Embryonic facial prominence (tissue), 1 donor: ENCODE measurements around the gene SPDYE2.
"Not testable (repeated sequence)": the region's sequence is repeated elsewhere in the genome, so short reads cannot be mapped to it uniquely, and the experiment has no call there.

ENCODE experiments used
- DNase-seq: peaks from one replicate; pipeline ENCODE4 v3.0.0-alpha.2; 2016; ENCODE audit errors: extremely low spot score

The SPDYE2 gene, protein sequence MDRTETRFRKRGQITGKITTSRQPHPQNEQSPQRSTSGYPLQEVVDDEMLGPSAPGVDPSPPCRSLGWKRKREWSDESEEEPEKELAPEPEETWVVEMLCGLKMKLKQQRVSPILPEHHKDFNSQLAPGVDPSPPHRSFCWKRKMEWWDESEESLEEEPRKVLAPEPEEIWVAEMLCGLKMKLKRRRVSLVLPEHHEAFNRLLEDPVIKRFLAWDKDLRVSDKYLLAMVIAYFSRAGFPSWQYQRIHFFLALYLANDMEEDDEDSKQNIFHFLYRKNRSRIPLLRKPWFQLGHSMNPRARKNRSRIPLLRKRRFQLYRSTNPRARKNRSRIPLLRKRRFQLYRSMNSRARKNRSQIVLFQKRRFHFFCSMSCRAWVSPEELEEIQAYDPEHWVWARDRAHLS

DNA sequence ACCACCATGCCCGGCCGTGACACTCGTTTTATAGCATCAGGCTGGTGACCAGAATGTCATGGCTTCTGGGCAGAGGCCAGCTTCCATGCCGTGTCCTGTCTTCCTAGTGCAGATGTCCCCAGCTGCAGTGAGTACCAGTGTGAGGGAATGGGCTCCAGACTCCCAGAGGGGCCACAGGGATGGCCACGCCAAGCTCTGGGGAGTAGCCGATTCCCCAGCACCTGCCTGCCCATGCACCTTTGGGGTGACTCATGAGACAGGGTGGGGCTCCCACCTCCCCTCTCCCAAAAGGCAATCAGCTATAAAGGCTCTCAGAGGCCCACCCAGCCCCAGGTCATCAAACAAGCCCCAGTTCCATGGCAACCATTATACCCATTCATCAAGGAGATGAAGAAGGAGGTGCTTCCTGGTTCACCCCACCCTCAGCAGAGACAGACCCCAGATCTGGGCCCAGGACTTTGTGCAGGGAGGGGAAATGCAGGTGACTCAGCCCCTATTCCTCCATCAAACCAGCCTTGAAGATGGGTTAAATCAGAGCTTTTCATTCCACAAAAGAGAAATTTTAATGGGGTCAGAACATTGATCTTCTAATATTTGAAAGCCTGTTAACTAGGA, at the start of gene SPDYE2:
Gene SPDYE2 (plus strand): TSS at position 419 of the 615 bp plus-strand sequence. CDS start 2,030 bp downstream, outside the sequence.
- not testable (repeated sequence) for DNase-seq

DNA sequence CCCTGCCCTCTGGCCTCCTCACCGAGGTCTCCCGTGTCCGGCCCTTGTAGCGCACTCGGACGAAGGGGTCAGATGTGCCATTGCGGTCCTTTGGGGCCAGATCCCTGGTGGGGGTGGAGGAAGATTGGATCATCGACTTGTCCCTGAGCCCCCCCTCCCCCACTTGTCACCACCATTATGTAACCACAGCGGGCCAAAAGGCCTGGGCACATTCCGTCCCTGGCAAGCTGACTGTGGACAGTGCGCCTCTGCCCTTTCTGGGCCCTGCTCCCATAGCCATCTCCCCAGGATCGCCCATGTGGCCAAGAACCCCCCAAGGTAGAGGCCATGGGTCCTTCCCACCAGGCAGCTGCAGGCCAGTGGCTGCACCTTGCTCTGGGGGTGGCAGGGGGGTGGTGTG, 47.9 kb upstream of the SPDYE2 start:
- not testable (repeated sequence) for DNase-seq

DNA sequence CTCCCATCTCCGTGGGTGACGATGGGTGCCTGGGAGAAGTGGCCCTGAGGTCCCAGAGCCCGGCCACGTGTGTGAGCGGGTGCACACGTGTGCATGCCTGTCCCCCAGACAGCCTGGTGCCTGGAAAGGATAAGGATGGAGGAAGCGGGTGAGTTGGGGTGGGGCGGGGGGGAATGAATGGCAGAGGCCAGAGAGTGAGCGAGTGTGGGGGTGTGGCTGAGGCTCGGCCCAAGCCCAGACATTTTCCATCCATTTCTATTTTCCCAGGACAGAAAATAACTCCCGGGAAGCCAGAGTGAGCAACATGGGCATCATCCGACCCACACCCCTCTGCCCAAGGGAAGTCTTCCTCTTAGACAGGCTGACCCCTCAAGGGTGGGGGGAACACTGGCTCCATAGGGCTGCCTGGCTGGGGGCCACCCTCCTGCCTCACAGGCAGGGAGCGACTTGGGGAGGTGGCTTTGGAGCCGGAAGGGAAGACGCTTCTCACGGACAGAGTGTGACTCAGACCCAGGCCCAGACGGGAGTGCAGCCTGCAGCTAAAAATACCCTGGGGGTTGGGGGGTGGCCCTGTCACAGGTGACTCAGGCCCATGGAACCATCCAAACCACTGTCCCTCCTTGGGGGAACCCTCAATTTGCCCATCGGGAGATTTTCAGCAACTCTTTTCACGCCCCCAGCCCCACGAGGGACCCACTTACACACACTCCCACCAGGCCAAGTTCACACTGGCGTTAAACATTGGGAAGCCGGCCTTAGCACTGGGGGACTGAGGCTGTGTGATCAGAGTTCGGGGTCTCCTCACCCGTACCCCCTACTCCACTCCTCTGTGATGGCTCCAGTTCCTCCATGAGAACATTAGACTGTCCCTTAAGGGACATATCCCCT, 45.5 kb upstream of the SPDYE2 start:
- not testable (repeated sequence) for DNase-seq

- DNase-seq: not testable (repeated sequence)
Measured at GRCh38 chr7:102507410-102508088, 43.5 kb upstream of the SPDYE2 start.

GRCh38 chr7:102510575-102510974, 40.5 kb upstream of the SPDYE2 start:
- DNase-seq: not testable (repeated sequence)

- not testable (repeated sequence) for DNase-seq
Measured at GRCh38 chr7:102511860-102512522, 39.0 kb upstream of the SPDYE2 start.

DNA sequence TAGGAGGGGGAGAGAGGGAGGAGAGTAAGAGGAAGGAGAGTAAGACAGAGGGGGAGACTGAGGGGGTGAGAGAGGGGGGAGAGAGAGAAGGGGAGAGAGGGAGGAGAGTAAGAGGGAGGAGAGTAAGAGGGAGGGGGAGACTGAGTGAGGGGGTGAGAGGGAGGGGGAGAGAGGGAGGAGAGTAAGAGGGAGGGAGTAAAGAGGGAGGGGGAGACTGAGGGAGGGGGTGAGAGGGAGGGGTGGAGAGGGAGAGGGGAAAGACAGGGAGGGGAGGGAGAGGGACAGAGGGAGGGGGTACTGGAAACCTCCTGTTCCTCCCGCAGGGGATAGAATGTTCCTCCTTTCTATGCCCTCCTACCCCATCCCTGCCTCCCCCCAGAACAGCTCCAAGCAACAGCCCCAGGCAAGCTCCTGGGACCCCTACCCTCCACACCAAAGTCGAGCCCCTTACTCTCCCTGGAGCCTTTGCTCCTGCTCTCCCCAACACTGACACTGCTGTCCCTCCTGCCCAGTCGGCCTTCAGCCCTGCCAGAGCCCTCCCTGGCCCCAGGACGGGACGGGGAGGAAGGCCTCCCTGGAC, 38.3 kb upstream of the SPDYE2 start:
- DNase-seq: peak; percentile 99

- not testable (repeated sequence) for DNase-seq
Measured at GRCh38 chr7:102514881-102515721, 35.9 kb upstream of the SPDYE2 start.

DNA sequence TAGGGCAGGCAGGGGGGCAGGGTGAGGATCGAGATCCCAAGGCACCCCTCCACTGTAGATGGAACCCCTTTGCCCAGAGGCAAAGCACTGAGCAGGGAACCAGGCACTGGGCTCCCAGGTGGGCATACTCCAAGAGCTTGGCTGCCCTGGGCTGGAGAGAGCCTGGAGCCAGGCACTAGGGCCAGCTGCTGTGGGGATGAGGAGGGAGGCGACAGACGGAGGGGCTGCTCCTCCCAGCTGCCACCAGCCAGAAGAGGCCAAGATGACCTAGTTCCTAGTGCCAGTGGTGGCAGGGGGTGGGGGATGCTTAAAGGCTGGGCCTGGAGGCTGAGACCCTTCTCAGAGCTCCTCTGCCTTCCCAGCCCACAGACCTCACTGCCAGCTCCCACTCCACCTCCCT, 35.1 kb upstream of the SPDYE2 start:
- not testable (repeated sequence) for DNase-seq

DNA sequence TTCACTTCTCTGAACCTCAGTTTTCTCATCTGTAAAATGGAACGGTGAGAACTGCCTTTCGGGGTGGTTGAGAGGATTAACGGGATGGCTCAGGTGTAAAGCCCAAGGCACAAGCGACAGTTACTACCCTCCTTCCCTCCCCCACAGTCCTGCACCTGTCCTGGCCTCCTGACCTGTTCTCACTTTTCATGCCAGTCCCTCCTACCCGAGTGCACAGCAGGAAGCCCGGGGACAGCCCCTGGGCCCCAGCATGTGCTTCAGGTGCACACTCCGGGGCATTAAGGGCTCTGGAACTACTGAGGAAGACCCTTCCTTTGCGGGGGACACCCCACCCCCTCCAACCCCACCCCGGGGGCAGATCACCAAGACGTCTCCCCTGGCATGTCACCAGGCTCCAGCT, 34.1 kb upstream of the SPDYE2 start:
- not testable (repeated sequence) for DNase-seq

GRCh38 chr7:102517550-102518147, 33.4 kb upstream of the SPDYE2 start, which contains the start of gene RASA4B:
RASA4B (minus strand) TSS chr7:102517777; CDS start chr7:102517710, 67 bp downstream.
- DNase-seq: not testable (repeated sequence)

- DNase-seq: not testable (repeated sequence)
Measured at GRCh38 chr7:102520797-102521196, 30.2 kb upstream of the SPDYE2 start.

- DNase-seq: not testable (repeated sequence)
Measured at GRCh38 chr7:102524803-102525202, 26.2 kb upstream of the SPDYE2 start.

DNA sequence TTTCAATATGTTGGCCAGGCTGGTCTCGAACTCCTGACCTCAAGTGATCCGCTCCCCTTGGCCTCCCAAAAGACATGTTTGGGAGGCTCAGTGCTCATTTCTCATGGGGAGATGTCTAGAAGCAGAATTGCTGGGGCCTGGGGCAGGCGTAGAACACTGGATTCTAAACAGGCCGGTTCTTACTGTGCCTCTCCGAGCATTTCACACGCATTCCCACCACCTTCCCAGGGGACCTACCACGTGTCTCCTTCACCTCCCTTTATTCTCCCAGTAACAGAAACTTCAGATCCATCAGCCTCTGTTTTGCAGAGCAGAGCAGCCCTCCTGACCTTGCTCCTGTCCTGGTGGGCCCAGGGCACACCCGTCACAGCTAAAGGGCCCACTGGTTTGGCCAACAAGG, 23.8 kb upstream of the SPDYE2 start:
- not testable (repeated sequence) for DNase-seq

DNA sequence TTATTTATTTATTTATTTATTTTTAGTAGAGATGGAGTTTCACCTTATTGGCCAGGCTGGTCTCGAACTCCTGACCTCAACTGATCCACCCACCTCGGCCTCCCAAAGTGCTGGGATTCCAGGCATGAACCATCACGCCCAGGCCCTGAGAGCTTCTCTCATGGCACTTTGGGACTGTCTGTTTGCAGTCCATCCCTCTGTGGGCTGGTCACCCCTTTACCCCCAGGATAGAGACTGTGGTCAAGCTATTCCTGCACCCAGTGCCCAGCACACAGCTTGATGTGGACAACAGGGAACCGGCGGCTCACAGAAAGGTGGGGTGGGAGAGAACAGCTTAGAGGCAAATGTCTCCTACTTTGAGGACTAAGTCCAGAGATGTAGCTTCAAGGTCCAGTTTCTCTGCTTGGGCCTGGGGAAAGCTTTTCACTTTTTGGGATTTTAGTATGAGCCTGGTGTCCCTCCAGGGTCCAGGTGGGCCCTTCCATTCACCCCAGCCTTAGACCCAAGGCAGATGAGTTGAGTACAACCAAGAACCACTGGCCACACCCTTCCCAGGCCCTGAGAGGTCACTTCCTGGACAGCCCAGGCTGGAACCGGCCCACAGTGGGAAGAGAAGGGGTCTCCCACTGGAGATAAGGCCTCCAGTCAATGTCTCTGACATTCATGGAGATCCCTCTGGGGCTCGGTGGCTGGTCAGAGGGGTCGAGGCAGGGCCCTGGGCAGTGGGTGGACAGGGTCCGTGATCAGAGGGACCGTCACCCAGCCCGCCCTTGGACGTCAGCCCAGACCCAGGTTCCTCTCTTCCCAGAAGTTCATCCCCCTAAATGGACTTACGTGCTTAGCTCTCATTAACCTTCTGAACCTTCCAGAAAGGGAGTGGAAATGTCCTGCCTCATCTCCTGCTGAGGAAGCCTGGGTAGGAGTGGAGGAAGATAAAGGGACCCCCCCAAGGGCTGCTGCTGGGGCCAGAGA, 22.9 kb upstream of the SPDYE2 start:
- not testable (repeated sequence) for DNase-seq

- DNase-seq: not testable (repeated sequence)
Measured at GRCh38 chr7:102531583-102531982, 19.4 kb upstream of the SPDYE2 start.

- DNase-seq: not testable (repeated sequence)
Measured at GRCh38 chr7:102532127-102532526, 18.9 kb upstream of the SPDYE2 start.
